Right atrium auricular region (tissue), 2 donors: ENCODE results near the gene KRTCAP2. TPM values are rescaled to one million over a fixed set of nuclear protein-coding genes. Genes with fewer than 3 reads are reported as not detected.
"Not testable (repeated sequence)": the region's sequence is repeated elsewhere in the genome, so short reads cannot be mapped to it uniquely, and the experiment has no call there.

Source experiments
- DNase-seq: peaks from one replicate; pipeline ENCODE4 v3.0.0-alpha.2; 2019; ENCODE audit warnings: low spot score
- H3K27ac ChIP-seq, 2 donors: fragments of 200-600 bp; sonication (generic); 1 replicate in 1 of 2; 2 replicates in 1 of 2; pipeline ENCODE4 v1.5.1; 2016 to 2019
- H3K27me3 ChIP-seq, 2 donors: fragments of 200-600 bp; sonication (generic); one replicate each; pipeline versions ENCODE4 v1.5.1 to v1.6.0; 2017 to 2019
- H3K36me3 ChIP-seq: fragments of 200-600 bp; sonication (generic); one replicate; pipeline ENCODE4 v1.5.1; 2016
- H3K4me1 ChIP-seq, 2 donors: fragments of 200-600 bp; sonication (generic); one replicate each; pipeline versions ENCODE4 v1.5.1 to v1.6.0; 2017 to 2019
- H3K4me3 ChIP-seq, 2 donors: fragments of 200-600 bp; sonication (generic); 1 replicate in 1 of 2; 2 replicates in 1 of 2; pipeline ENCODE4 v1.5.1; 2017 to 2019; ENCODE audit warnings: mild to moderate bottlenecking in 1 of 2, moderate library complexity in 1 of 2
- H3K9me3 ChIP-seq, 2 donors: fragments of 200-600 bp; sonication (generic); one replicate each; pipeline ENCODE4 v1.5.1; 2019
- total RNA-seq, 2 donors: library from RNA; depleted of rRNA; stranded (reverse); fragments of >200 nt; gene quantifications; one replicate each; pipeline ENCODE4 v1.1.0, GENCODE V29; 2016
- TF ChIP-seq, protein P1 (sequence below), 2 donors: fragments of 200-600 bp; sonication (generic); IDR thresholded peaks; one replicate each; pipeline ENCODE4 v1.5.1; 2019; ENCODE audit warnings: antibody characterized with exemption in 2 of 2

The KRTCAP2 gene
- total RNA-seq, 2 donors from 2014 or later, result 124 to 147 TPM

DNA sequence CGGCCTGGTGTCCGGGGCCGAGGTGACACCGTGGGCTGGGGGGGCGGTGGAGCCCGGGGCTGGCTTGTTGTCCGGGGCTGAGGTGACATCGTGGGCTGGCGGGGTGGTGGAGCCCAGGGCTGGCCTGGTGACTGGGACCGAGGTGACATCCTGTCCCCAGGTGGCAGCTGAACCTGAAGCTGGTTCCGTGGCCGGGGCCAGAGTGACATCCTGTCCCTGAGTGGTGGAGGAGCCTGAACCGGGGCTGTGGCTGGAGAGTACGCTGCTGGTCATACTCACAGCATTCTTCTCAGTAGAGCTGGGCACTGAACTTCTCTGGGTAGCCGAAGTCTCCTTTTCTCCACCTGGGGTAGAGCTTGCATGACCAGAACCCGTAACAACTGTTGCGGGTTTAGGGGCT, 18.8 kb upstream of the KRTCAP2 start:
- H3K4me3 ChIP-seq, result no peak overlapping the region
- no peak for DNase-seq
- H3K27ac ChIP-seq, result peak overlapping the region in 1 of 2 donors; percentile 81

DNA sequence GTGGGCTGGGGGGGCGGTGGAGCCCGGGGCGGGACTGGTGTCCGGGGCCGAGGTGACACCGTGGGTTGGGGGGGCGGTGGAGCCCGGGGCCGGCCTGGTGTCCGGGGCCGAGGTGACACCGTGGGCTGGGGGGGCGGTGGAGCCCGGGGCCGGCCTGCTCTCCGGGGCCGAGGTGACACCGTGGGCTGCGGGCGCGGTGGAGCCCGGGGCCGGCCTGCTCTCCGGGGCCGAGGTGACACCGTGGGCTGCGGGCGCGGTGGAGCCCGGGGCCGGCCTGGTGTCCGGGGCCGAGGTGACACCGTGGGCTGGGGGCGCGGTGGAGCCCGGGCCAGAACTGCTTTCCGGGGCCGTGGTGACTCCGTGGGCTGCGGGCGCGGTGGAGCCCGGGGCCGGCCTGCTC, 16.8 kb upstream of the KRTCAP2 start:
- H3K4me1 ChIP-seq, result peaks cover 0 to 32% of the 10 kb centered on the region in 2 donors
- H3K4me3 ChIP-seq, H3K27ac ChIP-seq, H3K36me3 ChIP-seq, DNase-seq, H3K9me3 ChIP-seq, H3K27me3 ChIP-seq: not testable (repeated sequence)

More for the DNA sequence above, 18.8 kb upstream of the KRTCAP2 start:
- Histone ChIP-seq H3K4me1 (peaks cover 0 to 35% of the 10 kb centered on the region in 2 donors), H3K36me3 (no peaks in the 10 kb centered on the region), H3K9me3 (no peaks in the 10 kb centered on the region), H3K27me3 (no peaks in the 10 kb centered on the region)
- TF ChIP-seq, protein P1, sequence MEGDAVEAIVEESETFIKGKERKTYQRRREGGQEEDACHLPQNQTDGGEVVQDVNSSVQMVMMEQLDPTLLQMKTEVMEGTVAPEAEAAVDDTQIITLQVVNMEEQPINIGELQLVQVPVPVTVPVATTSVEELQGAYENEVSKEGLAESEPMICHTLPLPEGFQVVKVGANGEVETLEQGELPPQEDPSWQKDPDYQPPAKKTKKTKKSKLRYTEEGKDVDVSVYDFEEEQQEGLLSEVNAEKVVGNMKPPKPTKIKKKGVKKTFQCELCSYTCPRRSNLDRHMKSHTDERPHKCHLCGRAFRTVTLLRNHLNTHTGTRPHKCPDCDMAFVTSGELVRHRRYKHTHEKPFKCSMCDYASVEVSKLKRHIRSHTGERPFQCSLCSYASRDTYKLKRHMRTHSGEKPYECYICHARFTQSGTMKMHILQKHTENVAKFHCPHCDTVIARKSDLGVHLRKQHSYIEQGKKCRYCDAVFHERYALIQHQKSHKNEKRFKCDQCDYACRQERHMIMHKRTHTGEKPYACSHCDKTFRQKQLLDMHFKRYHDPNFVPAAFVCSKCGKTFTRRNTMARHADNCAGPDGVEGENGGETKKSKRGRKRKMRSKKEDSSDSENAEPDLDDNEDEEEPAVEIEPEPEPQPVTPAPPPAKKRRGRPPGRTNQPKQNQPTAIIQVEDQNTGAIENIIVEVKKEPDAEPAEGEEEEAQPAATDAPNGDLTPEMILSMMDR (IDR thresholded peaks at IDR 0.05), result no peak

DNA sequence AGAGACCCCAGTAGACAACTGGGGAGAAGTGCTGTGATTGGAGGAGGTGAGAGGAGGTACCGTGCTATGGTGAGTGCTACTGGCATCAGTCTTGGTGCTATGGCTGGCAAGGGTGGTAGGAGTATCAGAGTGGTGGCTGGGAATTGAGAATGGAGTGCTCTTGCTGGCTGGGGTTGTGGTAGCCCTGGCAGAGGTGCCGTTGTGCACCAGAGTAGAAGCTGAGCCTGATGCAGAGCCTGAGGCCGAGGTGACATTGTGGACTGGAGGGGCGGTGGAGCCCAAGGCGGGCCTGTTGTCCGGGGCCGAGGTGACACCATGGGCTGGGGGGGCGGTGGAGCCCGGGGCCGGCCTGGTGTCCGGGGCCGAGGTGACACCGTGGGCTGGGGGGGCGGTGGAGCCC, 15.2 kb upstream of the KRTCAP2 start:
- no peaks in the 10 kb centered on the region for H3K36me3 ChIP-seq
- H3K27ac ChIP-seq, result no peak overlapping the region
- TF ChIP-seq, protein P1 (IDR thresholded peaks at IDR 0.05), result no peak
- peaks cover 0 to 19% of the 10 kb centered on the region in 2 donors for H3K4me1 ChIP-seq
- no peaks in the 10 kb centered on the region for H3K27me3 ChIP-seq
- DNase-seq, result no peak
- no peak overlapping the region for H3K4me3 ChIP-seq
- H3K9me3 ChIP-seq, result no peaks in the 10 kb centered on the region

DNA sequence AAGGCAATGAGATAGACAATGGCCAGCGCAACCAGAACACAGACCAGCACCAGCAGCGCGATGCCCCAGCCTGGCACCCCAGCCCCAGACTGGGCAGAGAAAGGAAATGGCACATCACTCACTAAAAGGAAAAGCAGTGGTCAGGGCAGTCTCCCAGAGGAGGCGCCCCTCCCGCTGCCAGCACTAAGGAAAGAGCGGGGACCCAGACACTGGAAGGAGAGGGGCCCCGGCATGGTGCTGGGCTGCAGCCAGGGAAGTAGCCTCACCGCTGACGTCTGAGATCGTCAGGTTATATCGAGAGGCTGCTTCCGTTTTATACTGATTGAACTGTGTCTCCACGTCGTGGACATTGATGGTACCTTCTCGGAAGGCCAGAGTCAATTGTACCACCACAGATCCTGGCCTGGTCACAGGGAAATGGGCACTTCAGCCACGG, 14.4 kb upstream of the KRTCAP2 start:
- no peak for DNase-seq
- Histone ChIP-seq H3K4me3 (no peak overlapping the region), H3K27me3 (no peaks in the 10 kb centered on the region), H3K9me3 (no peaks in the 10 kb centered on the region), H3K36me3 (no peaks in the 10 kb centered on the region), H3K27ac (no peak overlapping the region), H3K4me1 (peaks cover 0 to 11% of the 10 kb centered on the region in 2 donors)
- TF ChIP-seq, protein P1 (IDR thresholded peaks at IDR 0.05), result no peak

DNA sequence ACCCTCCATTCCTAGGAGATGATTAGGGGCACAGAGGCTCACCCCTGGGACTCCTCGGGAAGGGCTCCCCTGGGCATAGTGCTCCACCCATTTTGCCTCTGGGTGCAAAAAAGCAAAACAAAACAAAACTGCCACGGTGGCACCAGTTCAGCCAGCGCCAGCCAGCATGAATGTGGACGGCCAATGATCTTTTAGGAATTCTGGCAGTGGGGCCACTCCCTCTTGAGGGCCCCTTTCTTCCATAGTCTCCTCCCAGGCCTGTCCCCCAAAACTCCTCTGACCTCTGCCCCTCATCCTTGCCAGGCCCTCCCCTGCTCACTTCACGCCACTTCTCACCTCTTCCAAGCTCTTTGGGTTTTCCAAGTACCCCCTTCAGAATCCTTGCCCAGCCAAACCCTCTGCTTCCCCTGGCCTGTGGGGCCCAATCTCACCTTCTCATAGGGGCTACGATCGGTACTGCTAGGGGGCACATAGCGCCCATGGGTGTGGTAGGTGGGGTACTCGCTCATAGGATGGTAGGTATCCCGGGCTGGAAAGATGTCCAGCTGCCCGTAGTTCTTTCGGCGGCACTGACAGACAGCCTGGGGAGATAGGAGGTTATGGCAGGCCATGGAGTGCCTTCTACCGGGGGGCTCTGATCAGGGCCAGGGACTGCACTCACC, 13.8 kb upstream of the KRTCAP2 start:
- TF ChIP-seq, protein P1 (IDR thresholded peaks at IDR 0.05), result no peak
- Histone ChIP-seq H3K36me3 (no peaks in the 10 kb centered on the region), H3K27me3 (no peaks in the 10 kb centered on the region), H3K27ac (no peak overlapping the region), H3K4me3 (no peak overlapping the region), H3K9me3 (no peaks in the 10 kb centered on the region), H3K4me1 (peaks cover 0 to 11% of the 10 kb centered on the region in 2 donors)
- DNase-seq, result no peak

DNA sequence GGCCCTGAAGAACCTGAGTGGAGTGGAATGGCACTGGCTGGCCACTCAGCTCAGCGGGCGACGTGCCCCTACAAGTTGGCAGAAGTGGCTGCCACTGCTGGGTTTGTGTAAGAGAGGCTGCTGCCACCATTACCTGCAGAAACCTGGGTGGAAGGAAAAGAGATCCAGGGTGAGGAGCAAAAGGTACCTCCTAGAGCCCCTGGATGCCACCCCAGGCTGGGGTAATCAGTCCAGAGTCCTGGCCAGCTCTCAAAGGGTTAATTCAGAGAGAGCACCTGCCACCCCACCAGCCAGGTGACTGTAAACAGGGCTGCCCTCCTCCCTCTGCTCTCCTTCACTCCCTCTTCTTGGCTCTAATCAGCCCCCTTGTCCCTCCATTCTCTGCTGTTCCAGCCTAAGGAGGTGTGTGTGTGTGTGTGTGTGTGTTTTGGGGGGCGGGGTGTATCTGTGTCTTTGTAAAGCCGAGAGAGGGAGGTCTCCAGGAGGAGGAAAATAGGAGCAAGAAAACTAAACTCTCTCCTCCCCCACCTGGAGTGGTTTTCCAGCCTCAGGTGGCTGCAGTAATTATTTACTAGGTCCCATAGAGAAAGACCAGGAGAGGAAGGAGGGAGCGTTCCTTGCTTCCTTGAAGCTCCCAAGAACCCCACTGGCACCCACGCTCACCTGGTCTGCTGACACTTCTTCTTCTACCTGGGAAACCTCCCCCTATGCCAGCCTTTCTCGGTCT, 13.1 kb upstream of the KRTCAP2 start:
- Histone ChIP-seq H3K27ac (no peak overlapping the region), H3K4me3 (no peak overlapping the region), H3K9me3 (no peaks in the 10 kb centered on the region), H3K4me1 (peaks cover 0 to 11% of the 10 kb centered on the region in 2 donors), H3K27me3 (no peaks in the 10 kb centered on the region), H3K36me3 (no peaks in the 10 kb centered on the region)
- TF ChIP-seq, protein P1 (IDR thresholded peaks at IDR 0.05), result no peak
- DNase-seq, result no peak
